Loucy (cell line): ENCODE results near the gene MBOAT7.

ENCODE experiments used
- CTCF ChIP-seq: fragments of 200-600 bp; sonication (generic); conservative IDR thresholded peaks from 2 replicates; pipeline ENCODE4 v1.5.1; 2014; ENCODE audit warnings: mild to moderate bottlenecking, antibody characterized with exemption, low read length
- EZH2phosphoT487 ChIP-seq: fragments of 200-600 bp; IDR thresholded peaks from 2 replicates; pipeline ENCODE4 v1.6.1; 2018; ENCODE audit warnings: antibody characterized with exemption, mild to moderate bottlenecking, moderate library complexity, borderline replicate concordance

GRCh38 chr19:54160182-54160811, 29.1 kb downstream of the MBOAT7 start:
- TF ChIP-seq CTCF (no peak), EZH2phosphoT487 (no peak)
